Measurements from ENCODE around the gene ABCB6. TPM values are rescaled to one million over a fixed set of nuclear protein-coding genes. Genes with fewer than 3 reads are reported as not detected.

Gene ABCB6
- total RNA-seq, 4 donors from 2014 or later: 17.4 to 27.3 (median 19.6) TPM

- DNase-seq (ENCODE audit: extremely low spot score): no peak
Observed at GRCh38 chr2:219243291-219243761, 24.6 kb upstream of the ABCB6 start.

GRCh38 chr2:219234331-219234730, 15.6 kb upstream of the ABCB6 start:
- WGBS: 84% methylated on average over 3 of the region's 3 CpGs
- Histone ChIP-seq H3K4me3 (no peak overlapping the region), H3K27me3 (no peaks in the 10 kb centered on the region), H3K27ac (replicated peaks in 1 of 4) (no peak overlapping the region), H3K36me3 (peaks cover 60 to 80% (median 71%) of the 10 kb centered on the region in 4 donors), H3K9me3 (no peaks in the 10 kb centered on the region), H3K4me1 (peaks cover 15 to 21% (median 20%) of the 10 kb centered on the region in 4 donors)
- TF ChIP-seq, protein P1, sequence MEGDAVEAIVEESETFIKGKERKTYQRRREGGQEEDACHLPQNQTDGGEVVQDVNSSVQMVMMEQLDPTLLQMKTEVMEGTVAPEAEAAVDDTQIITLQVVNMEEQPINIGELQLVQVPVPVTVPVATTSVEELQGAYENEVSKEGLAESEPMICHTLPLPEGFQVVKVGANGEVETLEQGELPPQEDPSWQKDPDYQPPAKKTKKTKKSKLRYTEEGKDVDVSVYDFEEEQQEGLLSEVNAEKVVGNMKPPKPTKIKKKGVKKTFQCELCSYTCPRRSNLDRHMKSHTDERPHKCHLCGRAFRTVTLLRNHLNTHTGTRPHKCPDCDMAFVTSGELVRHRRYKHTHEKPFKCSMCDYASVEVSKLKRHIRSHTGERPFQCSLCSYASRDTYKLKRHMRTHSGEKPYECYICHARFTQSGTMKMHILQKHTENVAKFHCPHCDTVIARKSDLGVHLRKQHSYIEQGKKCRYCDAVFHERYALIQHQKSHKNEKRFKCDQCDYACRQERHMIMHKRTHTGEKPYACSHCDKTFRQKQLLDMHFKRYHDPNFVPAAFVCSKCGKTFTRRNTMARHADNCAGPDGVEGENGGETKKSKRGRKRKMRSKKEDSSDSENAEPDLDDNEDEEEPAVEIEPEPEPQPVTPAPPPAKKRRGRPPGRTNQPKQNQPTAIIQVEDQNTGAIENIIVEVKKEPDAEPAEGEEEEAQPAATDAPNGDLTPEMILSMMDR (IDR thresholded peaks at IDR 0.05): no peak
- TF ChIP-seq POLR2A (IDR thresholded peaks at IDR 0.05; ENCODE audit: low read depth) (no peak), EP300 (IDR thresholded peaks at IDR 0.05) (no peak), POLR2AphosphoS5 (IDR thresholded peaks at IDR 0.05) (no peak)
- intact Hi-C loops (cut with DNase I): no loop called here
- no peak for DNase-seq (ENCODE audit: extremely low spot score)

More at GRCh38 chr2:219243291-219243761, 24.6 kb upstream of the ABCB6 start:
- WGBS: 49% methylated on average over 10 of the region's 28 CpGs
- no peaks in the 10 kb centered on the region for H3K9me3 ChIP-seq
- TF ChIP-seq POLR2A (IDR thresholded peaks at IDR 0.05; ENCODE audit: low read depth) (no peak), POLR2AphosphoS5 (IDR thresholded peaks at IDR 0.05) (peak in 1 of 2 donors; percentile 20), EP300 (IDR thresholded peaks at IDR 0.05) (no peak)
- peaks cover 6 to 33% (median 18%) of the 10 kb centered on the region in 4 donors for H3K36me3 ChIP-seq
- peak overlapping the region; percentile 24 to 39 (median 28) for H3K4me3 ChIP-seq
- H3K27me3 ChIP-seq: no peaks in the 10 kb centered on the region
- H3K4me1 ChIP-seq: peaks cover 26 to 37% (median 31%) of the 10 kb centered on the region in 4 donors
- peak overlapping the region in 1 of 4 donors; percentile 8 for H3K27ac ChIP-seq (replicated peaks in 1 of 4)
- intact Hi-C loops (cut with DNase I): loop anchor here (10.0 kb wide), 1 partner anchor 51 kb away; no protein-coding TSS in a partner anchor

- H3K9me3 ChIP-seq: no peaks in the 10 kb centered on the region
- 0% methylated on average over 19 of the region's 24 CpGs for WGBS
- peaks cover 31 to 64% (median 54%) of the 10 kb centered on the region in 4 donors for H3K36me3 ChIP-seq
- H3K27ac ChIP-seq (replicated peaks in 1 of 4): peak overlapping the region; percentile 90 to 98 (median 94)
- TF ChIP-seq POLR2A (IDR thresholded peaks at IDR 0.05; ENCODE audit: low read depth) (no peak), EP300 (IDR thresholded peaks at IDR 0.05) (no peak), POLR2AphosphoS5 (IDR thresholded peaks at IDR 0.05) (no peak)
- TF ChIP-seq, protein P1 (IDR thresholded peaks at IDR 0.05): no peak
- intact Hi-C loops (cut with DNase I): no loop called here
- H3K4me3 ChIP-seq: peak overlapping the region; percentile 63 to 88 (median 80)
- no peaks in the 10 kb centered on the region for H3K27me3 ChIP-seq
- H3K4me1 ChIP-seq: peaks cover 27 to 52% (median 40%) of the 10 kb centered on the region in 4 donors
- no peak for DNase-seq (ENCODE audit: extremely low spot score)
Observed at GRCh38 chr2:219230059-219230540, 11.3 kb upstream of the ABCB6 start.

- H3K36me3 ChIP-seq: peaks cover 31 to 64% (median 54%) of the 10 kb centered on the region in 4 donors
- peak within 1 kb of the TSS; percentile 63 to 88 (median 80) for H3K4me3 ChIP-seq
- WGBS: under 1% methylated on average over 25 of the region's 80 CpGs
- H3K27ac ChIP-seq (replicated peaks in 1 of 4): peak within 1 kb of the TSS; percentile 90 to 98 (median 94)
- intact Hi-C loops (cut with DNase I): loop anchor here (2.0 kb wide), 1 partner anchor 15 kb away; the partner anchor contains the start of genes GLB1L and STK16
- no peaks in the 10 kb centered on the region for H3K27me3 ChIP-seq
- H3K9me3 ChIP-seq: no peaks in the 10 kb centered on the region
- peak; percentile 51 for TF ChIP-seq POLR2A (IDR thresholded peaks at IDR 0.05; ENCODE audit: low read depth)
- TF ChIP-seq POLR2AphosphoS5 (IDR thresholded peaks at IDR 0.05): peak; percentile 96 to 98
- TF ChIP-seq, protein P1 (IDR thresholded peaks at IDR 0.05): no peak
- TF ChIP-seq EP300 (IDR thresholded peaks at IDR 0.05): peak; percentile 28
- H3K4me1 ChIP-seq: peaks cover 27 to 52% (median 40%) of the 10 kb centered on the region in 4 donors
- peak; percentile 100 for DNase-seq (ENCODE audit: extremely low spot score)
Observed at GRCh38 chr2:219229305-219230058, 10.7 kb upstream of the ABCB6 start, which contains the start of the genes ANKZF1 and ATG9A. ANKZF1 (plus strand) TSS chr2:219229806; CDS start chr2:219230258, 452 bp downstream. ATG9A (minus strand) TSS chr2:219229636; CDS start chr2:219228024, 1,612 bp downstream.

Data from esophagus muscularis mucosa (tissue), 4 donors.